SW480 (cell line): ENCODE results near the gene GGTLC2.
"Not testable (repeated sequence)": the region's sequence is repeated elsewhere in the genome, so short reads cannot be mapped to it uniquely, and the experiment has no call there.

Experiments used
- DNase-seq: peaks from one replicate; pipeline ENCODE4 v3.0.0-alpha.2; 2016; ENCODE audit warnings: low spot score

Gene GGTLC2

GRCh38 chr22:22669093-22669492 lies 24.7 kb downstream of the GGTLC2 start:
- DNase-seq, result no peak

DNA sequence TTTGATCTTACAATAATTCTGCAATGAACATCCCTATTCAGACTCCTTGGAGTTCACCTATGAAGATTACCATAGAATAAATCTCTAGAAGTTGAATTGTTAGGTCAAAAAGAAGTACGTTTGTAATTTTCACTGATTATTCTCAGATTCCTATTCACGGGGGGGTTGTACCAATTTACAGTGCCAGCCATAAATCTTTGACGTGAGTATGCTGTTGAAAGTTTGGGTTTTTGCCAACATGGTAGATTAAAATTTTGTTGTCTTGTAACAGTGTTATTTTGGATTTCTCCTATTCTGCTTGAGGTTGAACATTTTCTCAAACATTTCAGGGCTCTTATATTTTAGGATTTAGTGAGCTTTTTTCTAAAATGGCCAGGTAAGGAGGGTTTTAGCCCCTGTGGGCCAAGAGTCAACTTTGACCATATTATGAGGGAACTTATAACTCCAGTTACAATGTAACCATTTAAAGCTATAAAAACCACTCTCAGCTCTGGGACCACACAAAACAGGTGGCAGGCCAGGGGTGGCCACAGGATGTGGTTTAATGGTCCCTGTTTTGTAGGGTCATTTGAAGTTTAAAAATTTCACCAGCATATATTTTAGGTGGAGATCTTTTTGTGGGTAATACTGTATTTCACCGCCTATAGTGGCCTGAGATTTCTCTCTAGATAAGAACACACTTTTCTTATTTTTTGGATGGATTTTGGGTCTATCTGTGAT lies 25.8 kb downstream of the GGTLC2 start:
- no peak for DNase-seq

GRCh38 chr22:22671506-22671905 lies 27.1 kb downstream of the GGTLC2 start:
- no peak for DNase-seq

DNA sequence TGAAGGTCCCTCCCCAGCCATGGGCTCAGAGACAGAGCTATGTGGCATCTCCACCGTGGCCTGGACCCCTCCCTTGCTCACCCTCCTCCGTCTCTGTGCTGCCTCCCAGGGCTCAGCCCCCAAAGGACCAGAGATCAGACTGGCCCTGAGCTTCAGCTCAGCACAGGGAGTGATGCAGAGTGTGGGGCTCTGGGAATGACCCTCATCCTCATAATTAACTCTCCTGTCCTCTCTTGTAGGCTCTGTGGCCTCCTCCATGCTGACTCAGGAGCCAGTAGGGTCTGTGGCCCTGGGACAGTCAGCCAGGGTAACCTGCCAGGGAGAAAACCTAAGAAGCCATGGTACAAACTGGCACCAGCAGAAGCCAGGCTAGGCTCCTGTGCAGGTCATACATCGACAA lies 28.7 kb downstream of the GGTLC2 start:
- no peak for DNase-seq

GRCh38 chr22:22673628-22674027 lies 29.2 kb downstream of the GGTLC2 start:
- no peak for DNase-seq

DNA sequence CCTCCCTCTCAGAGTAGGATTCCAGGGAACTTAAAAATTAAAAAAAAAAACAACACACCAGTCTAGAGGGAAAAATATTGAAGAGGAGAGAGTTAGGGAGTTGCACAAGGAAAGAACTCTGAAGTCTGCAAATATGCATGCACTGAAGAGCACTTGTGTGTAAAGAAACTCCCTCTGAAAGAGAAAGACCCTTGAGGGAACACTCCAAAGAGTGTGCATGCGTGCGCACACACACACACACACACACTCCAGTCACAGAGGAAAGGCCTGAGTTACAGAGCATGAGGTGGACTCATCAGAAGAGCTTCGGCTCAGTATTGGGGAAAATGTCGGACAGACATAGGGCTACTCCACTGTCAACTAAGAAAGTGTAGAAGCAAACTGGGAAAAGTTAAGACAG lies 30.1 kb downstream of the GGTLC2 start:
- no peak for DNase-seq

DNA sequence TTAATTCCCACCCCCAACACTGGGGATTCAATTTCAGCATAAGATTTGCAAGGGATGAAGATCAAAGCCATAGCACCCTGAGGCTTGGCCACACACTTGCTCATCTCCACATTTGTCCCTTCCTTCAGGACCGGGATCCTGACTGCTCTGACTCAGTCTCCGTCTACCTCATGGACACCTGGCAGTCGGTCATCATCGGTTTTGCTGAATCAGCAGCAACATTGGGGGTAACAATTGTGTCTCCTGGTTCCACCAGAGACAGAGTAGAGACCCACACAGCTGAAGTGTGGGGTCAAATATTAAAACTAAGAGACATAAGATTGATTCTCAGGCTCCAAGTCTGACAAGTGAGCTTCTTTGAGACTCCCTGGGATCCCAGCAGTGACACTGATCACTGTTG lies 34.6 kb downstream of the GGTLC2 start:
- DNase-seq, result no peak

DNA sequence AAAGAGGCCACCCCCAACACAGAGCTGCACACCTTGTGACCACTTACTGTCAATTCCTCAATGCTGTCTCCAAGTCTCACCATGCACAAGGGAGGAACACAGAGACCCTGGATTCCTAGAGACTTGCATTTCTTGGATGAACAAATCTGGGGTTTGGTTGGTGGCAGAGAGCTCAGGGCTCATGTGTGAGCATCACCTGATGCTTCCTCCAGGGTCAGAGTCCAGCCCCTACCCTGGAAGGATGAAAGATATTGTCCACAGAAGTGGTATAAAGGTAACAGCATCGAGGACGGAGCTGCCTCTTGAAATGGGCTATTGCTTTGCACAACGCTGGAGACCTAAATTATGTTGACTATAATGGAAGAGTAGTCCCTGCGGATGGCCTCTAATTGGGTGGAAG lies 36.0 kb downstream of the GGTLC2 start:
- DNase-seq, result no peak

- DNase-seq, result no peak
Observed at GRCh38 chr22:22681221-22681739, 36.9 kb downstream of the GGTLC2 start.

GRCh38 chr22:22682196-22682595 lies 37.8 kb downstream of the GGTLC2 start:
- no peak for DNase-seq

- DNase-seq, result peak; percentile 29
Observed at GRCh38 chr22:22682807-22683667, 38.6 kb downstream of the GGTLC2 start.

- no peak for DNase-seq
Observed at GRCh38 chr22:22683668-22684361, 39.4 kb downstream of the GGTLC2 start.

- no peak for DNase-seq
Observed at GRCh38 chr22:22684580-22685561, 40.5 kb downstream of the GGTLC2 start.

DNA sequence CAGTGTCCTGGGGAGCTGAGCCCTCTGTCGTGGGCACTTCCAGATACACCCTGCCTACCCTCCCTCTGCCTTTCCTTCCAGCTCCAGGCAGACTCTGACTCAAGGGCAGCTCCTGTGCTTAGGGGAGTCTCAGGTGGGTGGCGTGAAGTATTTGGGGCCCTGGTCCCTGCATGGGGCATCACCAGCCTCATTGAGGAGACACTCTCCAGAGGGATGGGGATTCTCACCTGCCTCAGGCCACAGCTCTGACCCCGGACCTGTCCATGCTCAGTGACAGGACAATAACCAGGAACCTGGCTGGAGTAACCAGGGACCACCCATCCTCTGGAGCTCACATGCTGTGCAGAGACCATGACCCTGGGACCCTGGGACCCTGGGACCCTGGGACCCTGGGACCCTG lies 41.2 kb downstream of the GGTLC2 start:
- DNase-seq, result no peak

- not testable (repeated sequence) for DNase-seq
Observed at GRCh38 chr22:22686202-22687115, 42.0 kb downstream of the GGTLC2 start.

DNA sequence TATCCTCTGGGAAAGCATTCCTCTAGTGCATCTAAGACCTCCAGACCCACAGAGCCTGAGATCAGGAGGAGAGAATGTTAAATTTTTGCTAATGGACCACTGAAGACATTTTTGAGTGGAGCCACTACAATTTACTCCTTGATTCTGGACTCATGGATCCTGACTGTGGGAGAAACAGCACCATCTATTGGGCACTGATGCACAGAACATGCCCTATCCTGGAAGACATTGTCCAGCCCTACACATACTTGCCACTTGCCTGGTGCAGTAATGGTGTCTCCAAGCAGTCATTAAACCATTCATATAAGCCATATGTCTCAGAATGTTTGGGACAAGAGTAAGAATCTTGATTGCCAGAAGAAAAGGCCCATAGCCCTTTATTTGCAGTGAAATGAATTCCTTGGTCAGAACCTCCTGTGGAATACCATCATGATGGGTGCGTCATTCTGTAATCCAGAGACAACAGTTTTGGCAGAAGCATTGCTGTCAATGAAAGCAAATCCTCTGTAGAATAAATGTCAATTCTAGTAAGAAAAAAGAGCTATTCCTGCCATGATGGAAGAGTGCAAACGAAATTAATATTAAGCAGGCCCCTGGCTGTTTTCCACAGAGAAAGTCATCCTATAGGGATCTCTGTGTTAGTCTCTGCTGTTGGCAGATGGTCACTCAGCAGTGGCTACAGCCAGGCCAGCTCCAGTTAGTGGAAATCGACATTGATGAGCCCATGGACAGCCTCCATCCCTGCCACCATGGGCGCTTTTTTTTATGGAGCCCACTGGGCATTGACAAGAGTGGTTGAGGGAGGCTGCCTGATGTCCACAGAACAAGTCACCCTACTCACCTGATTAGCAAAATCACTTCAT lies 43.5 kb downstream of the GGTLC2 start:
- DNase-seq, result peak; percentile 34

GRCh38 chr22:22689621-22690345 lies 45.4 kb downstream of the GGTLC2 start:
- DNase-seq, result no peak

- no peak for DNase-seq
Observed at GRCh38 chr22:22691055-22691454, 46.6 kb downstream of the GGTLC2 start.
